BLaER1 treated with 17β-estradiol and CSF1 and Interleukin-3, amounts not matched to agents 10 nM and 100 nM (cell line): ENCODE data around the gene METAP1D.
"Not testable (repeated sequence)": the region's sequence is repeated elsewhere in the genome, so short reads cannot be mapped to it uniquely, and the experiment has no call there.

Experiments
- H3K27ac ChIP-seq, 11 experiments: shearing (Covaris generic); formaldehyde crosslinking; 2 replicates each; pipeline ENCODE4 v1.8.1; 2022
- H3K27me3 ChIP-seq, 11 experiments: shearing (Covaris generic); formaldehyde crosslinking; 2 replicates each; pipeline ENCODE4 v1.8.1; 2022
- H3K36me3 ChIP-seq, 11 experiments: shearing (Covaris generic); formaldehyde crosslinking; 2 replicates each; pipeline ENCODE4 v1.8.1; 2022
- H3K4me1 ChIP-seq, 10 experiments: shearing (Covaris generic); formaldehyde crosslinking; 2 replicates each; pipeline ENCODE4 v1.8.1; 2022
- H3K4me2 ChIP-seq, 11 experiments: shearing (Covaris generic); formaldehyde crosslinking; 2 replicates each; pipeline ENCODE4 v1.8.1; 2022
- H3K4me3 ChIP-seq, 10 experiments: shearing (Covaris generic); formaldehyde crosslinking; 2 replicates each; pipeline ENCODE4 v1.8.1; 2022
- H3K9ac ChIP-seq, 11 experiments: shearing (Covaris generic); formaldehyde crosslinking; 2 replicates each; pipeline ENCODE4 v1.8.1; 2022
- H3K9me3 ChIP-seq, 11 experiments: shearing (Covaris generic); formaldehyde crosslinking; replicated peaks in 1 of 11; 2 replicates each; pipeline ENCODE4 v1.8.1; 2022
- H4K20me1 ChIP-seq, 11 experiments: shearing (Covaris generic); formaldehyde crosslinking; 2 replicates each; pipeline ENCODE4 v1.8.1; 2022
- Cebpa-rat ChIP-seq, 11 experiments: shearing (Covaris generic); IDR thresholded peaks; 2 replicates each; pipeline ENCODE4 v1.8.1; 2022

METAP1D gene

DNA sequence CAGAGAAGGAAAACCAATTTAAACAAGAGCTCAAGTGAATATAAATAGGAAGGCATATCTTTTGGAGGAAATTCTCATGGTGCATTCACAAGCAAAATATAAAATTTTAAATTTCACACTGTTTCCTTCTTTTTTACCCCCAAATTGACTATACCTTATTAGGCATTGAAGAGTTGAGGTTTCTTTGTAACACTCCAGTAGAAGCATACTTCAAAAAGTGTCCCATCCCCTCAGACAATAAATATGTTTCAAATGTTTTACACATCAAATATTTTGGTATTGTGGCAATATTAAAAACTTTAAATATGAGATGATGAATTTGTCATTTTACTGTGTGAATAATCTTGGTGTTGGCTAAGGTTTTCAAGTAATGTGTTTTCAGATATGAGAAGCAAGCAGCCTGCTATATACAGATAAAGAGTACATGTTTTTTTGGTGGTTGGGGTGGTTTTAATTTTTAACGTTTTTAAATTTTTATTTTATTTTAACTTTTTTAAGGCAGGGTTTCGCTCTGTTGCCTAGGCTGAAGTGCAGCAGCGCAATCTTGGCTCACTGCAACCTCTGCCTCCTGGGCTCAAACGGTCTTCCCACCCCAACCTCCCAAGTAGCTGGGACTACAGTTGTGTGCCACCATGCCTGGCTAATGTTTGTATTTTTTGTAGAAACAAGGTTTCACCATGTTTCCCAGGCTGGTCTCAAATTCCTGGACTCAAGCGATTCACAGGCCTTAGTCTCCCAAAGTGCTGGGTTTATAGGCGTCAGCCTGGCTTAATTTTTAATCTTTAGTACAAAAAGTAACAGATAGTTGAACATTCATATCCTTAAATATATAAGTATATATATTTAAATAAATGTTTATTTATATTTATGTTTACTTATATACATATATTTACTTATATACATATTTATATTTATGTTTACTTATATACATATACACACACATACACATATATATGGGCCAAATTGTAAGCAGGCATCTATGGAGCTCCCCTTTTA lies 49.1 kb downstream of the METAP1D start:
- no peak overlapping the region for H3K9ac ChIP-seq
- no peaks in the 10 kb centered on the region for H3K27me3 ChIP-seq
- H3K4me3 ChIP-seq = no peak overlapping the region
- H3K36me3 ChIP-seq = no peaks in the 10 kb centered on the region
- H4K20me1 ChIP-seq = no peaks in the 10 kb centered on the region
- no peak for TF ChIP-seq Cebpa-rat (IDR thresholded peaks at IDR 0.05)
- peaks cover 6 to 12% (median 9%) of the 10 kb centered on the region in 10 experiments; a peak in 15 of 20 replicates for H3K4me1 ChIP-seq
- no peaks in the 10 kb centered on the region for H3K9me3 ChIP-seq
- H3K4me2 ChIP-seq = no peak overlapping the region
- H3K27ac ChIP-seq = no peak overlapping the region

DNA sequence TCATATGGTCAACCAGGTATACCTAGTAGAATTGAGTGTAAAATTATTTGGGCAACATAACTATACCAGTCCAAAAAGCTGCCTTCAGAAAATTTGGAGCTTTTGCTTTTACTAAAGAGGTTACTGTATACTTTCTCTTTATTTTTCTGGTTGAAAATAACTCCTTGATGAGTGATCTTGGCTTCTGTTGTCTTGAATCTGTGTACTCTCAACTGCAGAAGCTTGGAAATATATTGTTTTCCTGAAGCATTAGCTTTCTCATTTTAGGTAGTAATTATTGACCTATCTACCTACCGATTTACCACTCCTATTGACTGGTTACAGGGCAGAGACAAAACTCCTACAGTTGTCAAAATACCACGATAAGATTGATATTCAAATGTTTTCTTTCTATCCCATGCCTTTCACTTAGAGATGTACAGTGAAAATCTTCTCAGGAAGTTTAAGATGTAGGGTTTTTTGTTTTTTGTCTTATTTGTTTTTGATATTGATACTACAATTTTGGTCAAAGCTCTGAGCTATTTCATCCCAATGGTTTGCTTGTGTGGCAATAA lies 49.9 kb downstream of the METAP1D start:
- no peak overlapping the region for H3K27ac ChIP-seq
- peaks cover 6 to 12% (median 9%) of the 10 kb centered on the region in 10 experiments; a peak in 15 of 20 replicates for H3K4me1 ChIP-seq
- no peak for TF ChIP-seq Cebpa-rat (IDR thresholded peaks at IDR 0.05)
- H4K20me1 ChIP-seq = no peaks in the 10 kb centered on the region
- H3K36me3 ChIP-seq = no peaks in the 10 kb centered on the region
- no peak overlapping the region for H3K9ac ChIP-seq
- no peak overlapping the region for H3K4me3 ChIP-seq
- H3K4me2 ChIP-seq = no peak overlapping the region
- no peaks in the 10 kb centered on the region for H3K9me3 ChIP-seq
- H3K27me3 ChIP-seq = no peaks in the 10 kb centered on the region

GRCh38 chr2:172050479-172051125 lies 50.8 kb downstream of the METAP1D start:
- no peak for TF ChIP-seq Cebpa-rat (IDR thresholded peaks at IDR 0.05)
- no peak overlapping the region for H3K27ac ChIP-seq
- H3K9ac ChIP-seq = no peak overlapping the region
- H3K9me3 ChIP-seq = no peaks in the 10 kb centered on the region
- no peaks in the 10 kb centered on the region for H3K27me3 ChIP-seq
- peaks cover 6 to 12% (median 9%) of the 10 kb centered on the region in 10 experiments; a peak in 15 of 20 replicates for H3K4me1 ChIP-seq
- H3K4me2 ChIP-seq = no peak overlapping the region
- H3K36me3 ChIP-seq = no peaks in the 10 kb centered on the region
- no peak overlapping the region for H3K4me3 ChIP-seq
- H4K20me1 ChIP-seq = no peaks in the 10 kb centered on the region

DNA sequence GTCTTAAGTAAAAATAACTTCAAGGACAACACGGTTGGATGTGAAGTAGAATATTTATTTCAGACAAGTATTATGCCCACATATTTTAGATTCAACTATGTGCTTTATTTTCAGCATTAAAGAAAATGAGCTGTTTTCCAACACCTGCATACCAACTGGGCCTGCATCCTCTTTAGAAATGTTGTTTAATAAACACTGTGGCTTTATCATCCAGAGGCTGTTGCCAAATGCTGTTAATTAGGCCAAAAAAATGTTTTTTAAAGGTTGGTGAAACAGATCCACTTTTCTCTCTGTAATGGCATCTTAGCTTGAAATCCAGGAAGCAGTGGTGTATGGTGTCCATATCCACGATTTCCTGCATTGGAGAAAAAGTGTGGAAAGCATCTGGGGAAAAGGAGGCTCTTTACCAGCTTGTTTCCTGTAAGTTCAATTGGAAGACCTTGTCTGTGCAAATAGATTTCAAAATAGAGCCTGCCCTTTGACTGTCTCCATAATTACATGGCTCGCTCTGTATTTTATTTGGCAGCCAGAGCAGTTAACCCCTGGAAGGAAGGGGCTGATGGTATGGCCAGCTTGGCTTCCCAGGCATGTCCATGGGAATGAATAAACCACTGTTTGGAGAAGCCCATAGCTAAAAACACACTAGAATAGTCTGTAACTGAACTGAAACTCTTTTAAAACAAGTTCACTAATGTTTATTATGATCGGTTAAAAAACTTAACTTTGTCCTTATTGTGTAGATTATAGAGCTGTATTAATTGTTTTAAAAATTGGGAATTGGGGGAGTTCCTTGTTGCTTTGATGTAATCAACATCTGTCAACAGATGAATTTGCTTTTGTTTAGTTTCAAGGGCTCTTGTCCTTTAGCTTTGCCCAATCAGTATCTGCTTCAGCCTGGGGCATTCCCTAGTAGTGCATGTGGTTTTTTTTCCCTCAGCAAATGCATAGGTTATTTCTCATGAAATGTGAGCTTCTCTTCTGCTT lies 52.5 kb downstream of the METAP1D start:
- H3K27me3 ChIP-seq = no peaks in the 10 kb centered on the region
- H3K4me1 ChIP-seq = peaks cover 0 to 2% (median 0%) of the 10 kb centered on the region in 10 experiments; a peak in 1 of 20 replicates
- H3K27ac ChIP-seq = no peak overlapping the region
- H3K9ac ChIP-seq = no peak overlapping the region
- no peaks in the 10 kb centered on the region for H4K20me1 ChIP-seq
- TF ChIP-seq Cebpa-rat (IDR thresholded peaks at IDR 0.05) = no peak
- no peaks in the 10 kb centered on the region for H3K9me3 ChIP-seq
- no peak overlapping the region for H3K4me2 ChIP-seq
- H3K36me3 ChIP-seq = no peaks in the 10 kb centered on the region
- H3K4me3 ChIP-seq = no peak overlapping the region

DNA sequence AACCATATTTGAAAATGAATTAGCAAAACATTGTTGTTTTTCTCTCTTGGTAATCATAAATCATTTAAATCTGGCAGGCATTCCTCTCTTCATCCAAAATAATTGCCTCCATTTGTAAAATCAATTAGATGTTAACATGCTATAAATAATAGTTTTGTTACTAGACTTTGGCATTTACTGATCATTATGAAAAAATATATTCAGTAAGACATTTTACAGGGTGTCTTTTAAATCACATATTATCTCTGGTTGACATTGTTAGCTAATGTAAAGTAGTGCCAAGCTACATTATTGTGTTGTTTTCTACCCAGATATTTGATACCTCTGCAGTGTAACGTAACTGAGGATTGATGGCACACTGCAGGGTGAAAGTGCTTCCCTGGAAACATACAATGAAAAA lies 53.7 kb downstream of the METAP1D start:
- no peaks in the 10 kb centered on the region for H3K27me3 ChIP-seq
- no peak overlapping the region for H3K9ac ChIP-seq
- H3K9me3 ChIP-seq = no peaks in the 10 kb centered on the region
- no peaks in the 10 kb centered on the region for H4K20me1 ChIP-seq
- H3K4me2 ChIP-seq = no peak overlapping the region
- no peaks in the 10 kb centered on the region for H3K36me3 ChIP-seq
- no peak for TF ChIP-seq Cebpa-rat (IDR thresholded peaks at IDR 0.05)
- no peak overlapping the region for H3K4me3 ChIP-seq
- no peak overlapping the region for H3K27ac ChIP-seq
- no peaks in the 10 kb centered on the region for H3K4me1 ChIP-seq

DNA sequence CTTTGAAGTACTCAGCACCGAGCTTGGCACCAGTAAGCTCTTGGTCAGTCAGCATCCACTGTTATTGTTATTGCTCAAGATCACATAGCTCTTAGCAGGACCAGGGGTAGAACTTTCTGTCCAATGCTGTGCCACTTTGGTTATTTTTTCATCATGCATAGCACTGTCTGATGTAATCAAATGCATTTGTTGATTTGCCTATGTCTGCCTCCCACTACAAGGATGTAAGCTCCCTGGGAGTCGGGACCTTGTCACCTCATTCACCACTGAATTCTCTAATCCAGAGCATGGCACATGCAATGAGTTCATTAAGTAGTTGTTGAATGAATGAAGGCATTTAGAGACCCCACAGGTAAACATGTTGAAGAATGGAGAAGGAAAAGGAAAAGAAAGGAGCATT lies 56.5 kb downstream of the METAP1D start:
- Histone ChIP-seq H3K36me3 (no peaks in the 10 kb centered on the region), H3K4me1 (no peaks in the 10 kb centered on the region), H4K20me1 (no peaks in the 10 kb centered on the region), H3K4me2 (no peak overlapping the region), H3K27me3 (no peaks in the 10 kb centered on the region), H3K9ac (no peak overlapping the region), H3K27ac (no peak overlapping the region), H3K4me3 (no peak overlapping the region), H3K9me3 (no peaks in the 10 kb centered on the region)
- TF ChIP-seq Cebpa-rat (IDR thresholded peaks at IDR 0.05) = no peak

GRCh38 chr2:172058660-172059059 lies 58.9 kb downstream of the METAP1D start:
- Histone ChIP-seq H3K36me3 (0 out of 22 replicates have a peak, but pooled peaks cover 0 to 3% (median 0%) of the 10 kb centered on the region in 11 experiments), H3K9me3 (no peaks in the 10 kb centered on the region), H3K27ac (no peak overlapping the region), H3K4me3 (no peak overlapping the region), H3K9ac (no peak overlapping the region), H4K20me1 (no peaks in the 10 kb centered on the region), H3K4me1 (no peaks in the 10 kb centered on the region), H3K27me3 (no peaks in the 10 kb centered on the region), H3K4me2 (no peak overlapping the region)
- TF ChIP-seq Cebpa-rat (IDR thresholded peaks at IDR 0.05) = no peak

GRCh38 chr2:172060118-172060517 lies 60.4 kb downstream of the METAP1D start:
- H3K4me3 ChIP-seq, H3K9me3 ChIP-seq, H4K20me1 ChIP-seq, H3K4me1 ChIP-seq, H3K27ac ChIP-seq, H3K27me3 ChIP-seq, H3K36me3 ChIP-seq, H3K9ac ChIP-seq, H3K4me2 ChIP-seq: not testable (repeated sequence)
